GM18519 (cell line): ENCODE data around the gene TIGD4.
A peak's percentile ranks its signal among the peaks of the same experiment; 100 is the strongest.

ENCODE experiments used
- ATAC-seq: cut with Tn5 transposase; IDR thresholded peaks from one replicate; pipeline ENCODE4 v1.9.1; 2021; ENCODE audit warnings: mild to moderate bottlenecking, moderate library complexity; ENCODE audit not compliant: unreplicated experiment, low FRiP score

Gene TIGD4

DNA sequence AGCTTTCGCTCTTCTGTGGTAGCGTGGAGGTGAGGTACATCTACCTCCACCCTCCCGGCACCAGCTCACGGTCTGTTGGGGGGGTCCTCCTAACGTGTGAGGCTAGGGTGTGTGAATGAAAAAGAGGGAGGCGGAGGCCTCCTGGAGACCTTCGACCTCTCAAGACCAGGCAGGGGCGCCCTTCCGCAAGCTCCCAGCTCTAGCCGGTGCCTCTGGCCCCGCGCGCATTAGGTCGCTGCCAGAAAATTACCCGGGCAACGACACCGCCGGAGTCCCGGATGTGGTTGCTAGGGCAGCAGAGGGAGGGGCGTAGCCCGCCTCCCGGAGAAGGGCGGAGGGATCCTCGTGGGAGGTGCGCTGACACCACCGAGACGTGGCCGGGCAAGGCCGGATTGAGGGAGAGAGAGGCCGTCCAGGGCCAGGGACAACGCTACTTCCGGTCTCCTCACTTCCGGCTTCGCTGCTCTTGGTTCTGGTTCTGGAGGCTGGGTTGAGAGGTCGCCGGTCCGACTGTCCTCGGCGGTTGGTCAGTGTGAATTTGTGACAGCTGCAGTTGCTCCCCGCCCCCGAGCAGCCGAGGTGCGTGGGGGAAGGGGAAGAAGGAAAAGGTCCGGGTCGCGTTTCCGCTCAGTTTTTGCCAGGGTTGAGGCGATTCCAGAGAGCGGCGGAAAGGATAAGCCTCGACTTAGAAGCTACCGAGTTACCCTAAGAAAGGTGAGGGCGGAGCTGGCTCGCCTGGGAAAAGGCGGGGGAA lies at the start of gene TIGD4, which contains the start of gene ARFIP1:
Gene TIGD4 (minus strand): TSS at position 218 of the 754 bp plus-strand sequence. CDS start 8,726 bp downstream, outside the sequence.
Gene ARFIP1 (plus strand): TSS at position 442 of the 754 bp plus-strand sequence. CDS start 49,680 bp downstream, outside the sequence.
- ATAC-seq, result peak; percentile 91

DNA sequence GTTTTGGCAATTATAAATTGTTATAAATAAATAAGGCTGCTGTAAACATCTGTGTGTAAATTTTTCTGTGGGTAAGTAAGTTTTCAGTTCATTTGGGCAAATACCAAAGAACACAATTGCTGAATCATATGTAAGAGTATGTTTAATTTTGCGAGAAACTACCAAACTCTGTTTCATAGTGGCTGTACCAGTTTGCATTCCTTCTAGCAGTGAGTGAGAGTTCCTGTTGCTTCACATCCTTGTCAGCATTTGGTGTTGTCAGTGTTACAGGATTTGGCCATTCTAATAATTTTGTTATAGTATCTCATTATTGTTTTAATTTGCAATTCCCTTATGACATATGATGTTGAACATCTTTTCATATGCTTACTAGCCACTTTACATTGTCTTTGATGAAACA lies 48.6 kb upstream of the TIGD4 start:
- no peak for ATAC-seq

DNA sequence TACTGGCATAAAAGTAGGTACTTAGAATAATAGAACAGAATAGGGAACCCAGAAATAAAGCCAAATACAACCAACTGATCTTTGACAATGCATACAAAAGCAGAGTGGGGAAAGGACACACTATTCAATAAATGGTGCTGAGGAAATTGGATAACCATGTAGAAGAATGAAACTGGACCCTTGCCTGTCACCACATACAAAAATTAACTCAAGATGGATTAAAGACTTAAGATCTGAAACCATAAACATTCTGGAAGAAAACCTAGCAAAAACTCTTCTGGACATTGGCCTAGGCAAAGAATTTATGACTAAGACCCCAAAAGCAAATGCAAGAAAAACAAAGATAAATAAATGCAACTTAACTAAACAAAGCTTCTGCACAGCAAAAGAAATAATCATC lies 45.8 kb upstream of the TIGD4 start:
- no peak for ATAC-seq

DNA sequence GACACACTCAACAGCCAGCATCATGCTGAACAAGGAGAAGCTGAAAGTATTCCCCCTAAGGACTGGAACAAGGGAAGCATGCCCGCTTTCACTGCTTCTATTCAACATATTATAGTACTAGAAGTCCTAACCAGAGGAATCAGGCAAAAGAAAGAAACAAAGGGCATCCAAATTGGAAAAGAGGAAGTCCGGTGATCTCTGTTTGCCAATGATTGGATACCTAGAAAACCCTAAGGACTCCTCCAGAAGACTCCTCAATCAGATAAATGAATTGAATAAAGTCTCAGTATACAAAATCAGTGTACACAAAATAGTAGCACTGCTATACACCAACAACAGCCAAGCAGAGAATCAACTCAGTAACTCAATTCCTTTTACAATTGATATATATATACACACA lies 45.0 kb upstream of the TIGD4 start:
- ATAC-seq, result no peak

DNA sequence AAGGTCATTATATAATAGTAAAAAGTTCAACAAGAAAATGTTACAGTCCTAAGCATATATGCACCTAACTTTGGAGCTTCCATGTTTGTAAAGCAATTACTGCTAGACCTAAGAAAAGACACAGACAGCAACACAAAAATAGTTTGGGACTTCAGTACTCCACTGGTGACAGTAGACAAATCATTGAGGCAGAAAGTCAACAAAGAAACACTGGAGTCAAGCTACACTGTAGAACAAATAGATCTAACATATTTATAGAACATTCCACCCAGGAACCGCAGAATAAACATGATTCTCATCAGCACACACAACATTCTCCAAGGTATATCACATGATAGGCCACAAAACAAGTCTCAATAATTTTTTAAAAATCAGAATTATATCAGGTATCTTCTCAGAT lies 42.8 kb upstream of the TIGD4 start:
- no peak for ATAC-seq

DNA sequence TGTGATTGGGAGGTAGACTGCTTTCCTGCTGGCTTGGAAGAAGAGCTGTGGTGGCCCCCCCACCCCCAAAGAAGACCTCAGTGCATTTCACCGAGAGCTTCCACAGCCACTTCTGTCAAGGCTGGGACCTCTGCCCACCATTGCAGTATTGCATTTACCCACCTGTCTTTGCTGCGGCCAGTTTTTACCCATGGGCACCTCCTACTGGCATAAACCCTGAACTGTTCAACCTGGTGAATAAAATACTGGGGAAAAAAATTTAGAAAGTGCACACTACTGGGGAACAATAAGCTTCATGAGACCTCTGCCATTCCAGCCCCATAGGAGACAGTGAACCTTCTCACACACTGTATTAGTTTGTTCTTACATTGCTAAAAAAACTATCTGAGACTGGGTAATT lies 40.5 kb upstream of the TIGD4 start:
- no peak for ATAC-seq

DNA sequence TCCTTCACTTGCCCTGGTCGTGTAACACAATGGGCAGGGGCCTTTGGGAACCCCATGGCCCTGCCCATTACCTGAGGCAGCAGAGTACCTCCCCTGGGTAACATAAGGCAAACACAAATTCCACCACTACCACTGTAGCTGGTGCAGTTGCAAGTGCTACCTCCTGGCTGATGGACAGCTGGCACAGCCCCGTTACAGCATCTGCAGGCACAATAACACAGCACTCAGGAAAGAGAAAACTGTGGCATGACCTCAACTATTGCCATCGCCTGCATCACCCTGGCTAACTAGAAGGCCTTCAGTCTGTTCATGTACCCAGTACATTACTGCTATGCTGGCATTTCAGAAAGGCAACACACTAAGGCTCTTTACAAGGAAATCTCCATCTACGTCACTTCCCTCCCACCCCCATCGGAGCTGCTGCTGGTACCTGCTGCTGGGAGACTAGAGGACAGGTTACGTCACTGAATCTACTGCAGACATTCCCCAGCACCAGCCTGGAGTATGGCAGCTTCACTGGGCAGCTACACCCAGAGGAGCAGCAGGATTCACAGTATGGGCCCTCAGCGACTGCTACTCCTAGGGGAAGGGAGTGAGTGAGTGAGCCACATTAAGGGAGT lies 39.6 kb upstream of the TIGD4 start:
- no peak for ATAC-seq

DNA sequence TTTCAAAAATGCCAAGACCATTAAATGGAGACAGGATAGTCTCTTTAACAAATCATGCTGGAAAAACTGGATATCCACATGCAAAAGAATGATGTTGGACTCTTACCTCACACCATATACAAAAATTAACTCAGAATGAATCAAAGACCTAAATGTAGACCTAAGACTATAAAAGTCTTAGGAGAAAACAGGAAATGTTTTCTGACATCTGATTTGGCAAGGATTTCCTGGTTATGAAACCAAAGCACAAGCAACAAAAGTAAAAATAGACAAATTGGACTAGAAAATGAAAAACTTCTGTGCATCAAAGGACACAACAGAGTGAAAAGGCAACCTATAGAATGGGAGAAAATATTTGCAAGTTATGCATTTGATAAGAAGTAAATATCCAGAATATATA lies 37.8 kb upstream of the TIGD4 start:
- no peak for ATAC-seq

DNA sequence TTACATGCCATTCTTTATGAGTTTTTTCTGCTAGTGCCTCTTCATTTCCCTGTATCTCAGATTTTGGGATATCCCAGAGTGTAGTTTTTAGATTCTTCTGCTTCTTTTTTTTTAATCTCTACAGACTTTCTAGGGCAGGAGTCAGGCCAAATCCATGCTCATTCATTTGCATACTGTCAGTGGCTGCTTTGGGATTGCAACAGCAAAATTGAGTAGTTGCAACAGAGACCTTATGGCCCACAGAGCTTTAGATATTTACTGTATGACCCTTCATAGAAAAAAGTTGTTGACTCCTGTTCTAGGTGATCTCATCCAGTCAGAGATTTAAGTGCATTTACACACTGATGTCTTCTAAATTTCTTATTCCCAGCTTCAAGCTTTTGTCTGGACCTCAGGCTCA lies 35.5 kb upstream of the TIGD4 start:
- ATAC-seq, result no peak

DNA sequence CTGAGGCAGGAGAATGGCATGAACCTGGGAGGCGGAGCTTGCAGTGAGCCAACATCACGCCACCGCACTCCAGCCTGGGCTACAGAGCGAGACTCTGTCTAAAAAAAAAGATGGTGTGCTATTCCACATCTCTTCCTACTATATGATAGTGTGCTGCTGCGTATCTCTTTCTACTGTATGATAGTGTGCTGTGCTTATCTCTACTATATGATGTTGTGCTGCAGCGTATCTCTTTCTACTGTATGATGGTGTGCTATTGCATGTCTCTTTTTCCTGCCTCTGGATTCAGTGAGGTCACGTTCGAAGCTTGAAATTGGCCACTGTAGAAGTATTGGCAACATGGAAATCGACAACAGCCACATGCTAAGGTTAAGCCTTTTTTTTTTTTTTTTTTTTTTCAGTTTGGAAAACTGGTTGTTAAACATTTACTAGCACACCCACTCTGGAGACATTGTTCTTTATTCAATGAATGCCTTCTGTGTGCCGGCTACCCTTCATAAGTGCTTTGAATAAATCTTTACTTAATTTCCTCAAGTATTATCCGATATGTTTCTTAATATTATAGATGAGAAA lies 31.3 kb upstream of the TIGD4 start:
- ATAC-seq, result no peak

DNA sequence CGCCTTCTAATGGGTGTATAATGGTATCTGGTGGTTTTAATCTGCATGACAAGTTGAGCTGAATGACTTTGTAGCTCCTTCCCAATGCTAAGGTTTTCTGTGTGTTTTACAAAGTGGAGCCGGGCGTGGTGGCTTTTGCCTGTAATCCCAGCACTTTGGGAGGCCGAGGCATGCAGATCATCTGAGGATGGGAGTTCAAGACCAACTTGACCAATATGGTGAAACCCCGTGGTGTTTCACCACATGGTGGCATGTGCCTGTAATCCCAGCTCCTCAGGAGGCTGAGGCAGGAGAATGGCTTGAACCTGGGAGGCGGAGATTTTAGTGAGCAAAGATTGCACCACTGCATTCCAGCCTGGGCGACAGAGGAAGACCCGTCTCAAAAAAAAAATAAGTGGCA lies 29.1 kb upstream of the TIGD4 start:
- no peak for ATAC-seq

DNA sequence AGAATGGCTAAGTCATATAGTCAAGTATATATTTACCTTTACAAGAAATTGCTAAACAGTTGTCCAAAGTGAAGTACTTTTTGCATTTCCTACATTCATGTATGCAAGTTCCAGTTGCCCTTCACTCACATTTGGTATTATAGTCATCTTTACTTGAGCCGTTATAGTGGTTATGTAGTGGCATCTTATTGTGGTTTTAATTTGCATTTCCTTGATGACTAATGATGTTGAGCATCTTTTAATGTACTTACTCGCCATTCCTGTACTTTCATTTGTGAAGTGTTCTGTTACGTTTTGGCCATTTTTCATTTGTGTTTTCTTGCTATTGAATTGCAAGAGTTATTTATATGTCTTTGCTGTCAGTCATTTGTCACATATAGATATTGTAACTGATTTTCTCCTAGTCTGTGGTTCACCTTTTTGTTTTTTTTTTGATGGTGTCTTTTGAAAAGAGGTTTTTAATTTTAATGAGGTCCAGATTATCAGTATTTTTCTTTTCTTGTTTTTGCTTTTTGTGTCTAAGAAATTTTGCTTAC lies 27.8 kb upstream of the TIGD4 start:
- no peak for ATAC-seq

DNA sequence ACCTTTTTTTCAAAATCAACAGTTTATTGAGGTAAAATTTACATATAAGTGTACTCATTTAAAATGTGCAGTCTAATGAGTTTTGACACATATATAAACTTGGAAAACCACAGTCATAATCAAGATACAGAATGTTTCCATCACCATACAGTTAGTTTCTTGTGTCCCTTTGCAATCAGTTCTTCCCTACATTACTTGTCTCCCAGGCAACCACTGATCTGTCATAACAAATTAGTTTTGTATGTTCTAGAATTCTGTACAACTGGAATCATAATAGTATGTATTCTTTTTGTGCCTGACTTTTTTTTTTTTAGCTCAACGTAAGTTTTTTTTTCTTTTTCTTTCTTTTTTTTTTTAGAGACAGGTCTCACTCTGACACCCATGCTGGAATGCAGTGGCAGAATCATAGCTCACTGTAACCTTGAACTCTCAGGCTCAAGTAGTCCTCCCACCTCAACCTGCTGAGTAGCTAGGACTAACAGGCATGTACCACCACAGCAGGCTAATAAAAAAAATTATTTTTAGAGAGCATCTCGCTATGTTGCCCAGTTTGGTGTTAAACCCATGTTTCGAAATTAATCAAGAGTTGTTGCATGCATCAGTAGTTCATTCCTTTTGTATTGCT lies 27.1 kb upstream of the TIGD4 start:
- no peak for ATAC-seq

DNA sequence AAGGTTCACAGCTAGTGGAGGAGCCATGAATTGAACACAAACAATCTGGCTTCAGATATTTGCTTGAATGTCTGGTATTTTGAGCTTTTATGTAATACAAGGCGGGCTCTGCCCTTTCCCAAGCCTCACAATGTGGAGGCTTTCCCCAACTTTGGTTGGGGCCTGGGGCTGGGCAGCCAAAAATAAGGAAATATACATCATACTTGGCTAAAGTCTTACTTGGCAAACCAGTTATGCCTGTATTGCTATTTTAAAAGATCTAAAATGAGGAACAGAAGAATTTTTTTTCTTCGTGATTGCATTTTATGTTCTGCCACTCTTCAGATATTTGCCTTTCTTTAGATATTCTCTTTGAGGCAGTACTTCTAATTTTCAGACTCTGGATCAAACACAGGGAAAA lies 26.3 kb upstream of the TIGD4 start:
- ATAC-seq, result no peak

DNA sequence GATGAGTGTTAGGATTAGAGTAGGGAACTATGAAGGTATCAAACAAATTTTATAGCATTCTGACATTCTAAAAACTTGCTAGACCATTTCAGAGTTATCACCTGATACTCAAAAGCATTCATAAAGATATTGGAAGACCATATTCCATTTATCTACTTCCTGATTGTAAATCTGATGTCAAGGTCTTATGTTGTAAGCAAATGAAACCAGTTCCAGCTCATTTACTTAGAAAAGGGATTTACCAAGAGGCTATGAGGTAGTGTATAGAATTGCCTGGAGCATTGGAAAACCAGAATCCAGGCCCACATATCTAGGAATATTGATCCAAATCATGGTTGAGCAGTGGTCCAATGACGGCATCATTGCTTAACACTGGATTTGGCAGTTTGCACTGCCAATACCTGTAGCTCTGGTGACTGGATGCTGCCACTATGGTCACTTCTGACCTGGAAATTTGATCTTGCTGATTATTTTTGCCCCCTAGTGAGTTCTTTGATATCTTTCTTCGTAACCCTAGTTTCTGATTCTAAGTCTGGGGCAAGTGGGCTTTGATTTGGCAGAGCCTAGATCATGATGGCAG lies 25.6 kb upstream of the TIGD4 start:
- ATAC-seq, result no peak

DNA sequence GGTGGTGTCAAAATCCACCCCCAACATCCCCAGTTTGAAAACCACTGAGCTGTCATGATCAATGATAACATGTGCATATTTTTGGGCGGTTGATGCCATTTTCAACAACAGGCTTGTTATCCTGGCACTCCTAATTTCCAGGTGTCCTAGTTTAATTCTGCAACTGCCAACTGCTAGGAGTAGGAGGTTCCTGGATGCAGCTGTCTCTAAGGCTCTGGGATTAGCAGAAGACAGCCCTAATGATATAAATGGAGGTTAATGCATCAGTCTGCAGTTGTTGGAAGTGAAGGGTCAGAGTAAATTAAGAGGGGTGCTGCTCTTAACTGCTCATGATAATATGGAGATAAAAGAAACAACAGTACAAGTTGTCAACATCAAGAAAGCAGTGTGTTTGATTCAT lies 24.0 kb upstream of the TIGD4 start:
- no peak for ATAC-seq

DNA sequence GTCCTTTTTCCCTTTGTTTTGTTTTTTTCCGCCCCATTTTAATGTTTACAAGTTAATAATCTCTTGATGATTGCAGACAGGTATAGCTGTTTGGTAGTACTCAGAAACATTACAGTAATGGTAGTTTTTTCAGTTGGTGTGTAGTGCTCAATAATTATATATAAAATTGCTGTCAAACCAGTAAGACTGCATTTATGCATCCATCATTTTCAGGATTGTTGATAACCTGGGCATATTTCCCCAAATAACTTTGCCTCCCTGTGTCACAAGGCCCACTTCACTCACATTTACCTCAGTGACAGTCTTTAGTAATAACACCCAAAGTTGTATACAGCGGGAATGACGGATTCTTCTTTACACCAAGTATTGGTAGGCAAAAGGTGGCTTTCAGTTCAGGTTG lies 16.4 kb upstream of the TIGD4 start:
- ATAC-seq, result no peak

DNA sequence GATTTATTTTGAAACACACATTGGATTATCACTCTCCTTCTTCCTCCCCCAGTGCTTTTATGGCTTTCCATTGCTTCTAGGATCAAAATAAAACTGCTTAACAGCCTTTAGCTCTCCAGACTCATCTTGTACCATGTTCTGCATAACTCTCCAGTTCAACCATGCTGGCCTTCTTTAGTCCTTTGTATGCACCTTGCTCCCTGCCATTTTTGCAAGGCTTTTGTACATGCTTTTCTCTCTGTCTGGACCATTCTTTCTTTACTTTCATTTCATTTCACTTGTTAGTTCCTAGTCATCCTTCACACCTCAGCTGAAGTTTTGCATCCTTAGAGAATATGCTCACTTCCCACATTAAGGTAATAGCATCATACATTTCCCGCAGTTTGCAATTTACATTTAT lies 7.1 kb upstream of the TIGD4 start:
- ATAC-seq, result no peak

DNA sequence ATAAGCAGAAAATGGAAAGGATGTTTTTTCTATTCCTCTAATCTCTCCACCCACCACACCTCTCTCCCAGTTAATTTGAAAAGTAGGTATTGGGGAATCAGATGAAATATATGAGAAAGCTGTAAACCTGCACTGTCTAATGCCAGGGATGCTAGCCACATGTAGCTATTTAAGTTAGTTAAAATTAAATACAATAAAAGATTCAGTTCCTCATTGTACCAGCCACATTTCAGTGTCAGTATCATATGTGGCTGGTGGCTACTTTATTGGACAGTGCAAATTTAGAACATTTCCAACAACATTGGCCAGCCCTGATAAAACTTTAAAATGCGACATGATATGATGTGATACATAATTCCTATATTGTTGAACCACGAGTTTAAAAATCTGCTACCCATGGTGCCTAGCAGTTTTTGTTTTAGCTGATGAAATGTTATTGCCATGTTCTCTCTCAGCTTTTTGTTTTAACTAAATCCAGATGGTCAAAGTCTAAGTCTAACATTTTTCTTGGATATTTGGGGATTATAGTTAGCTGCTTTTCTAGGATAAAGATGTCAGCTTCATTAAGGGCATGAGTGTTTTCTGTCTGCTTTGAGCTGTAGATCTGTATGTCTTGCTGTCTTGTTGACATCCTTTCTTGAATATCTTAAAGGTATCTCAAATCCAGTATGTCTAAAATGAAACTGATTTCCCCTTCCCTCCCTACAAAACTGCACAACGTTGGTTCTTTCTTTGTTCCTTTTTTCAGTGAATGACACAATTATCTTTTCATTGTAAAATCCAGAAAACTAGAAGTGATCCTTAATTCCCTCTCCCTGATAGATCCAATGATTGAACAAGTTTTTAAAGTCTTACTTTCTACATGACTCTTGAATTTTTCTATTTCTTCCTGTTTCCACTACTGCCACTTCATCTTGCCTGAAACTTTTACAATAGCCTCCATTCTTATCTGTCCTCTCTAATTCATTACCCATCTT lies 6.4 kb upstream of the TIGD4 start:
- ATAC-seq, result no peak
